H9 (cell line): Measurements from ENCODE around the gene MYMK. TPM values are rescaled to one million over a fixed set of nuclear protein-coding genes. Genes with fewer than 3 reads are reported as not detected.

Experiments used
- DNase-seq: peaks from one replicate; pipeline ENCODE4 v3.0.0-alpha.2; 2017
- H2AFZ ChIP-seq: one replicate; pipeline ENCODE4 v1.6.1; 2013; ENCODE audit warnings: mild to moderate bottlenecking, low read length, control low read depth, moderate library complexity
- H2AK5ac ChIP-seq: 2 replicates; pipeline ENCODE4 v1.6.1; 2013; ENCODE audit warnings: low read length, control low read depth, mixed read lengths; ENCODE audit not compliant: insufficient read length
- H2BK120ac ChIP-seq: one replicate; pipeline ENCODE4 v1.6.1; 2013; ENCODE audit warnings: low read depth, mild to moderate bottlenecking, low read length, control low read depth, inconsistent platforms; ENCODE audit not compliant: poor library complexity, severe bottlenecking
- H2BK12ac ChIP-seq: 2 replicates; pipeline ENCODE4 v1.6.1; 2013; ENCODE audit warnings: low read length, control low read depth, mixed read lengths, low read depth; ENCODE audit not compliant: insufficient read length
- H2BK15ac ChIP-seq: 2 replicates; pipeline ENCODE4 v1.6.1; 2013; ENCODE audit warnings: low read depth, low read length, control low read depth
- H2BK20ac ChIP-seq: one replicate; pipeline ENCODE4 v1.6.1; 2013; ENCODE audit warnings: low read depth, mild to moderate bottlenecking, low read length, control low read depth, inconsistent platforms; ENCODE audit not compliant: poor library complexity, severe bottlenecking
- H2BK5ac ChIP-seq: 2 replicates; pipeline ENCODE4 v1.6.1; 2013; ENCODE audit warnings: low read length, control low read depth, mixed read lengths; ENCODE audit not compliant: insufficient read length
- H3K14ac ChIP-seq: 2 replicates; pipeline ENCODE4 v1.6.1; 2013; ENCODE audit warnings: low read length, control low read depth; ENCODE audit not compliant: insufficient read depth
- H3K18ac ChIP-seq: 2 replicates; pipeline ENCODE4 v1.6.1; 2013; ENCODE audit warnings: low read depth, mild to moderate bottlenecking, mixed read lengths, low read length, control low read depth; ENCODE audit not compliant: insufficient read length
- H3K23ac ChIP-seq: 2 replicates; pipeline ENCODE4 v1.6.1; 2013; ENCODE audit warnings: low read length, control low read depth, mixed read lengths, low read depth; ENCODE audit not compliant: insufficient read length
- H3K23me2 ChIP-seq: 2 replicates; pipeline ENCODE4 v1.6.1; 2013; ENCODE audit warnings: low read depth, mild to moderate bottlenecking, mixed read lengths, low read length, control low read depth; ENCODE audit not compliant: insufficient read length, poor library complexity, severe bottlenecking
- H3K27ac ChIP-seq: 2 replicates; pipeline ENCODE4 v1.5.1; 2013; ENCODE audit warnings: low read length, control low read depth, mixed read lengths, low read depth; ENCODE audit not compliant: insufficient read length
- H3K27me3 ChIP-seq: 2 replicates; pipeline ENCODE4 v1.6.1; 2013; ENCODE audit warnings: low read length, control low read depth, inconsistent platforms; ENCODE audit not compliant: insufficient read depth
- H3K4ac ChIP-seq: 2 replicates; pipeline ENCODE4 v1.6.1; 2013; ENCODE audit warnings: low read depth, mild to moderate bottlenecking, control low read depth, inconsistent platforms, low read length, moderate library complexity
- H3K4me1 ChIP-seq: 2 replicates; pipeline ENCODE4 v1.6.1; 2013; ENCODE audit warnings: low read length, control low read depth, inconsistent platforms; ENCODE audit not compliant: insufficient read depth
- H3K4me2 ChIP-seq: 2 replicates; pipeline ENCODE4 v1.6.1; 2013; ENCODE audit warnings: low read length, control low read depth, mixed read lengths; ENCODE audit not compliant: insufficient read length, insufficient read depth
- H3K56ac ChIP-seq: 2 replicates; pipeline ENCODE4 v1.6.1; 2013; ENCODE audit warnings: low read depth, mild to moderate bottlenecking, mixed read lengths, low read length, control low read depth; ENCODE audit not compliant: insufficient read length
- H3K79me1 ChIP-seq: 2 replicates; pipeline ENCODE4 v1.6.1; 2013; ENCODE audit warnings: low read depth, mild to moderate bottlenecking, moderate library complexity, low read length, control low read depth, inconsistent platforms; ENCODE audit not compliant: insufficient read depth, poor library complexity, severe bottlenecking
- H3K79me2 ChIP-seq: 2 replicates; pipeline ENCODE4 v1.6.1; 2013; ENCODE audit warnings: low read length, control low read depth, inconsistent platforms; ENCODE audit not compliant: insufficient read depth
- H3K9ac ChIP-seq: 2 replicates; pipeline ENCODE4 v1.6.1; 2013; ENCODE audit warnings: low read length, control low read depth, mixed read lengths; ENCODE audit not compliant: insufficient read length; ENCODE audit errors: extremely low read depth
- H3K9me3 ChIP-seq: one replicate; pipeline ENCODE4 v1.6.1; 2013; ENCODE audit warnings: low read depth, low read length, inconsistent platforms; ENCODE audit not compliant: control insufficient read depth
- H3T11ph ChIP-seq: one replicate; pipeline ENCODE4 v1.6.1; 2013; ENCODE audit warnings: mild to moderate bottlenecking, low read length, control low read depth, inconsistent platforms
- H4K20me1 ChIP-seq: one replicate; pipeline ENCODE4 v1.6.1; 2013; ENCODE audit not compliant: control insufficient read depth, insufficient read length, insufficient read depth
- H4K5ac ChIP-seq: 2 replicates; pipeline ENCODE4 v1.6.1; 2013; ENCODE audit warnings: low read depth, mild to moderate bottlenecking, mixed read lengths, low read length, control low read depth; ENCODE audit not compliant: insufficient read length
- H4K8ac ChIP-seq: replicated peaks from 2 replicates; pipeline ENCODE4 v1.6.1; 2013; ENCODE audit warnings: low read length, control low read depth, mixed read lengths, low read depth; ENCODE audit not compliant: insufficient read length
- H4K91ac ChIP-seq: 2 replicates; pipeline ENCODE4 v1.6.1; 2013; ENCODE audit warnings: low read depth, mild to moderate bottlenecking, moderate library complexity, mixed read lengths, low read length, control low read depth; ENCODE audit not compliant: insufficient read length
- H3K27ac Mint-ChIP-seq, 3 experiments: 2 replicates in 2 of 3; 3 replicates in 1 of 3; pipeline ENCODE4 v1.8.0; 2020 to 2021; ENCODE audit warnings: mixed read lengths in 3 of 3, mild to moderate bottlenecking in 1 of 3, moderate library complexity in 1 of 3
- H3K27me3 Mint-ChIP-seq: 2 replicates; pipeline ENCODE4 v1.8.0; 2021; ENCODE audit warnings: low read depth, mild to moderate bottlenecking, moderate library complexity, mixed read lengths
- H3K36me3 Mint-ChIP-seq, 3 experiments: 2 replicates in 2 of 3; 3 replicates in 1 of 3; pipeline ENCODE4 v1.8.0; 2020 to 2021; ENCODE audit warnings: low read depth in 3 of 3, mixed read lengths in 3 of 3; ENCODE audit not compliant: insufficient read depth in 1 of 3
- H3K4me1 Mint-ChIP-seq, 2 experiments: 2 replicates each; pipeline ENCODE4 v1.8.0; 2020; ENCODE audit warnings: mixed read lengths in 2 of 2
- H3K4me3 Mint-ChIP-seq, 2 experiments: 2 replicates in 1 of 2; 3 replicates in 1 of 2; pipeline ENCODE4 v1.8.0; 2020 to 2021; ENCODE audit warnings: mild to moderate bottlenecking in 2 of 2, mixed read lengths in 2 of 2, moderate library complexity in 1 of 2
- H3K9me3 Mint-ChIP-seq, 2 experiments: 2 replicates in 1 of 2; 3 replicates in 1 of 2; pipeline ENCODE4 v1.8.0; 2020; ENCODE audit warnings: mild to moderate bottlenecking in 2 of 2, mixed read lengths in 2 of 2, moderate library complexity in 1 of 2
- WGBS: extraction: QIAGEN DNeasy Blood & Tissue Kit; methylation state at CpG from one replicate; pipeline ENCODE4 v1.1.7; 2013; ENCODE audit warnings: missing lambda C conversion rate, low lambda C conversion rate, mixed read lengths; ENCODE audit not compliant: insufficient read length; ENCODE audit errors: extremely low coverage; 5-methylcytosine and 5-hydroxymethylcytosine counted together
- total RNA-seq: library from RNA; stranded (reverse); gene quantifications from 2 replicates; pipeline ENCODE4 v1.2.1, GENCODE V29; 2021
- TF ChIP-seq, protein P1 (sequence below): fragments of 200-600 bp; sonication (generic); conservative IDR thresholded peaks from 3 replicates; pipeline ENCODE4 v1.8.0; 2021; ENCODE audit warnings: antibody characterized with exemption, mild to moderate bottlenecking

Gene MYMK
- total RNA-seq, 1 experiment from 2014 or later, result not detected

DNA sequence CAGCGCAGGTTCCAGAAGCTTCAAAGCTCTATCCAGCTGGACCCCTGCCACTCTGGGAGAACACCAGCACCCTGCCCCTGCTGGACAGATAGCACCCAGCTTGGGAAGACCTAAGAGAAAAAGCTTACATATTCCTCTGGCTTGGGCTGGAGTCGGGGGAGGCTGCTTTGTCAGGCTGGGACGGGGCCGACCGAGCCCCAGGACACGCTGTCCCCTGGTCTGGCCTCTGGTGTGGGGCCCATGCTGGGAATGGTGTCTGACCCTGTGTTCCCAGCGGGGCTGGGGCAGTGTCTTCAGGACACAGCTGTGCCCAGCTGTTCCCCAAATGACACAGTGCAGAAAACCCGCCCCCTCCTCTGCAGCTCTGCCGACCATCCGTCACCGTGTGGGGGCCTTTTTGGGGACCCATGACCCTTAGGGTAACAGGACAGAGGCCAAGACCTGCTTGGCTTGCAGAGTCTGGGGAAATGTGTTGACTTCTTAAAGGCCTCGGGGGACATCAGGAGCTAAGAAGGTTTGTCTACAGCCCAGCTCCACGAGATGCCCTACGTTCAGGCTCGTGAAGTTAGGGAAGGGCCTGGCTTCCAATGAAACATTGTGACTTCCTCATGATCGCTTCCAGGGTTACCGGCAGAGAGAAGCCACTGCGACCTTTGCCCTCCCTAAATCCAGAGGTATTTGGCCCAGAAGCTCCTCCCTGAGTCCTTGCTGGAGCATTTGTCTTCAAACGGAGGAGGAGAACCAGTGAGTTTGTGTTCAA, 25.4 kb downstream of the MYMK start:
- no peak overlapping the region for H2AFZ ChIP-seq
- no peaks in the 10 kb centered on the region for H3K27me3 ChIP-seq
- H3K23ac ChIP-seq, result no peak overlapping the region
- no peak overlapping the region for H3K27ac ChIP-seq
- peaks cover 0 to 14% (median 4%) of the 10 kb centered on the region in 3 experiments; a peak in 5 of 7 replicates for H3K36me3 Mint-ChIP-seq
- no peak overlapping the region for H3K9ac ChIP-seq
- no peak overlapping the region for H2BK120ac ChIP-seq
- H3K4me2 ChIP-seq, result no peak overlapping the region
- H3K23me2 ChIP-seq, result no peaks in the 10 kb centered on the region
- H3K4me1 ChIP-seq, result no peaks in the 10 kb centered on the region
- no peak overlapping the region for H2BK20ac ChIP-seq
- no peak overlapping the region; the same call in 1 of the 2 replicates for H3K14ac ChIP-seq
- H2BK5ac ChIP-seq, result no peak overlapping the region
- H3T11ph ChIP-seq, result no peak overlapping the region
- H4K20me1 ChIP-seq, result no peaks in the 10 kb centered on the region
- H3K27me3 Mint-ChIP-seq, result peaks cover 26% of the 10 kb centered on the region
- H3K9me3 ChIP-seq, result no peaks in the 10 kb centered on the region
- TF ChIP-seq, protein P1, sequence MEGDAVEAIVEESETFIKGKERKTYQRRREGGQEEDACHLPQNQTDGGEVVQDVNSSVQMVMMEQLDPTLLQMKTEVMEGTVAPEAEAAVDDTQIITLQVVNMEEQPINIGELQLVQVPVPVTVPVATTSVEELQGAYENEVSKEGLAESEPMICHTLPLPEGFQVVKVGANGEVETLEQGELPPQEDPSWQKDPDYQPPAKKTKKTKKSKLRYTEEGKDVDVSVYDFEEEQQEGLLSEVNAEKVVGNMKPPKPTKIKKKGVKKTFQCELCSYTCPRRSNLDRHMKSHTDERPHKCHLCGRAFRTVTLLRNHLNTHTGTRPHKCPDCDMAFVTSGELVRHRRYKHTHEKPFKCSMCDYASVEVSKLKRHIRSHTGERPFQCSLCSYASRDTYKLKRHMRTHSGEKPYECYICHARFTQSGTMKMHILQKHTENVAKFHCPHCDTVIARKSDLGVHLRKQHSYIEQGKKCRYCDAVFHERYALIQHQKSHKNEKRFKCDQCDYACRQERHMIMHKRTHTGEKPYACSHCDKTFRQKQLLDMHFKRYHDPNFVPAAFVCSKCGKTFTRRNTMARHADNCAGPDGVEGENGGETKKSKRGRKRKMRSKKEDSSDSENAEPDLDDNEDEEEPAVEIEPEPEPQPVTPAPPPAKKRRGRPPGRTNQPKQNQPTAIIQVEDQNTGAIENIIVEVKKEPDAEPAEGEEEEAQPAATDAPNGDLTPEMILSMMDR, result no peak
- no peaks in the 10 kb centered on the region for H3K79me1 ChIP-seq
- no peak overlapping the region for H3K56ac ChIP-seq
- no peak overlapping the region for H3K4ac ChIP-seq
- H2BK15ac ChIP-seq, result no peak overlapping the region
- no peak overlapping the region for H2BK12ac ChIP-seq
- no peaks in the 10 kb centered on the region for H3K4me1 Mint-ChIP-seq
- no peak overlapping the region for H3K4me3 Mint-ChIP-seq
- H4K91ac ChIP-seq, result no peak overlapping the region
- no peak overlapping the region for H4K5ac ChIP-seq
- no CpG with 5 or more reads among the region's 19 CpGs for WGBS
- no peak overlapping the region for H4K8ac ChIP-seq
- H3K27ac Mint-ChIP-seq, result no peak overlapping the region
- no peak for DNase-seq
- H3K9me3 Mint-ChIP-seq, result peaks cover 19% of the 10 kb centered on the region in 2 experiments
- H3K79me2 ChIP-seq, result no peaks in the 10 kb centered on the region
- H3K18ac ChIP-seq, result no peak overlapping the region
- no peak overlapping the region for H2AK5ac ChIP-seq
